HUES64 (cell line): ENCODE data around the gene MIA2. TPM values are rescaled to one million over a fixed set of nuclear protein-coding genes. Genes with fewer than 3 reads are reported as not detected.
"Not testable (repeated sequence)": the region's sequence is repeated elsewhere in the genome, so short reads cannot be mapped to it uniquely, and the experiment has no call there.

Source experiments
- H3K27ac ChIP-seq: 2 replicates; pipeline ENCODE4 v1.7.0; 2013; ENCODE audit warnings: low read depth, low read length, inconsistent platforms
- H3K27me3 ChIP-seq: 2 replicates; pipeline ENCODE4 v1.6.1; 2013; ENCODE audit warnings: mild to moderate bottlenecking, low read length; ENCODE audit not compliant: insufficient read depth
- H3K36me3 ChIP-seq: 2 replicates; pipeline ENCODE4 v1.6.1; 2013; ENCODE audit warnings: mild to moderate bottlenecking, low read length; ENCODE audit not compliant: insufficient read depth
- H3K4me1 ChIP-seq: 2 replicates; pipeline ENCODE4 v1.6.1; 2013; ENCODE audit warnings: mild to moderate bottlenecking, low read length, moderate library complexity; ENCODE audit not compliant: insufficient read depth
- H3K4me3 ChIP-seq: 2 replicates; pipeline ENCODE4 v1.5.1; 2013; ENCODE audit warnings: mild to moderate bottlenecking, low read length, moderate library complexity
- H3K9ac ChIP-seq: 2 replicates; pipeline ENCODE4 v1.6.1; 2013; ENCODE audit warnings: mild to moderate bottlenecking, low read depth, low read length
- H3K9me3 ChIP-seq: 2 replicates; pipeline ENCODE4 v1.6.1; 2013; ENCODE audit warnings: low read depth, low read length; ENCODE audit not compliant: insufficient read depth
- WGBS: fragments of 150-250, 120-280 bp; methylation state at CpG from one replicate; pipeline ENCODE4 v1.1.7; 2013; ENCODE audit warnings: missing lambda C conversion rate; 5-methylcytosine and 5-hydroxymethylcytosine counted together
- polyA plus RNA-seq, 2 experiments: library from polyadenylated mRNA; stranded (reverse); fragments of 50-300 nt; gene quantifications; one replicate each; pipeline ENCODE4 v1.2.3, GENCODE V29; 2013

Gene MIA2
- 10.5 TPM for polyA plus RNA-seq (2013, experiment 1 of 2)
- polyA plus RNA-seq (2013, experiment 2 of 2), result 13.5 TPM

- Histone ChIP-seq H3K4me1 (no peaks in the 10 kb centered on the region), H3K27me3 (no peaks in the 10 kb centered on the region), H3K4me3 (no peak within 1 kb of the TSS), H3K9ac (no peak within 1 kb of the TSS), H3K9me3 (no peaks in the 10 kb centered on the region), H3K27ac (no peak within 1 kb of the TSS), H3K36me3 (no peaks in the 10 kb centered on the region)
- 91% methylated on average over 7 of the region's 7 CpGs for WGBS
Observed at GRCh38 chr14:39233680-39234326, at the start of gene MIA2. Gene MIA2, plus strand, starts transcription at chr14:39233915. Its CDS starts 200 bp downstream, at chr14:39234115.

- H3K36me3 ChIP-seq, result peaks cover 59% of the 10 kb centered on the region
- peaks cover 14% of the 10 kb centered on the region for H3K4me1 ChIP-seq
- H3K4me3 ChIP-seq, result no peak overlapping the region
- no peaks in the 10 kb centered on the region for H3K9me3 ChIP-seq
- H3K27ac ChIP-seq, result no peak overlapping the region
- H3K9ac ChIP-seq, result no peak overlapping the region
- 96% methylated on average over 4 of the region's 4 CpGs for WGBS
- H3K27me3 ChIP-seq, result no peaks in the 10 kb centered on the region
Observed at GRCh38 chr14:39184628-39185255, 49.0 kb upstream of the MIA2 start.

- Histone ChIP-seq H3K9ac (no peak overlapping the region), H3K27ac (no peak overlapping the region), H3K9me3 (no peaks in the 10 kb centered on the region), H3K4me1 (peaks cover 14% of the 10 kb centered on the region), H3K27me3 (no peaks in the 10 kb centered on the region), H3K4me3 (no peak overlapping the region), H3K36me3 (peaks cover 52% of the 10 kb centered on the region)
- WGBS, result 95% methylated on average over 4 of the region's 5 CpGs
Observed at GRCh38 chr14:39185256-39186049, 48.3 kb upstream of the MIA2 start.

GRCh38 chr14:39186941-39187525 is 46.7 kb upstream of the MIA2 start:
- no peaks in the 10 kb centered on the region for H3K9me3 ChIP-seq
- 85% methylated on average over 4 of the region's 4 CpGs for WGBS

GRCh38 chr14:39203659-39204606 is 29.8 kb upstream of the MIA2 start:
- Histone ChIP-seq H3K9me3 (no peaks in the 10 kb centered on the region), H3K4me1 (peaks cover 15% of the 10 kb centered on the region; the same call in 1 of the 2 replicates), H3K9ac (peak overlapping the region; percentile 42; the same call in 1 of the 2 replicates), H3K27ac (peak overlapping the region; percentile 90), H3K36me3 (no peaks in the 10 kb centered on the region), H3K27me3 (no peaks in the 10 kb centered on the region), H3K4me3 (no peak overlapping the region)
- WGBS, result 46% methylated on average over 5 of the region's 5 CpGs

More at GRCh38 chr14:39186941-39187525, 46.7 kb upstream of the MIA2 start:
- no peak overlapping the region for H3K9ac ChIP-seq
- H3K27ac ChIP-seq, result peak overlapping the region; percentile 37; the same call in 1 of the 2 replicates
- no peaks in the 10 kb centered on the region for H3K27me3 ChIP-seq
- H3K4me1 ChIP-seq, result peaks cover 14% of the 10 kb centered on the region
- peaks cover 36% of the 10 kb centered on the region for H3K36me3 ChIP-seq
- H3K4me3 ChIP-seq, result no peak overlapping the region

GRCh38 chr14:39207430-39207829 is 26.3 kb upstream of the MIA2 start:
- not testable (repeated sequence) for H3K27me3 ChIP-seq, H3K36me3 ChIP-seq, H3K9ac ChIP-seq, H3K4me3 ChIP-seq, H3K27ac ChIP-seq, H3K9me3 ChIP-seq
- 84% methylated on average over 2 of the region's 2 CpGs for WGBS
- H3K4me1 ChIP-seq, result peaks cover 18% of the 10 kb centered on the region

- Histone ChIP-seq H3K27ac (no peak overlapping the region), H3K4me1 (peaks cover 3% of the 10 kb centered on the region; the same call in 1 of the 2 replicates), H3K9ac (no peak overlapping the region), H3K36me3 (no peaks in the 10 kb centered on the region), H3K4me3 (no peak overlapping the region), H3K27me3 (no peaks in the 10 kb centered on the region), H3K9me3 (no peaks in the 10 kb centered on the region)
- 94% methylated on average over 15 of the region's 15 CpGs for WGBS
Observed at GRCh38 chr14:39211109-39211741, 22.5 kb upstream of the MIA2 start.

GRCh38 chr14:39212034-39212433 is 21.7 kb upstream of the MIA2 start:
- no peaks in the 10 kb centered on the region for H3K9me3 ChIP-seq
- 84% methylated on average over 3 of the region's 3 CpGs for WGBS
- no peaks in the 10 kb centered on the region for H3K36me3 ChIP-seq
- no peak overlapping the region for H3K27ac ChIP-seq
- H3K4me1 ChIP-seq, result peaks cover 3% of the 10 kb centered on the region; the same call in 1 of the 2 replicates
- H3K27me3 ChIP-seq, result no peaks in the 10 kb centered on the region
- no peak overlapping the region for H3K4me3 ChIP-seq
- no peak overlapping the region for H3K9ac ChIP-seq

- H3K27me3 ChIP-seq, result no peaks in the 10 kb centered on the region
- no peak overlapping the region for H3K4me3 ChIP-seq
- WGBS, result no CpG with 5 or more reads among the region's 1 CpG
- no peaks in the 10 kb centered on the region for H3K36me3 ChIP-seq
- H3K9ac ChIP-seq, result no peak overlapping the region
- H3K27ac ChIP-seq, result no peak overlapping the region
- no peaks in the 10 kb centered on the region for H3K9me3 ChIP-seq
- H3K4me1 ChIP-seq, result peaks cover 3% of the 10 kb centered on the region; the same call in 1 of the 2 replicates
Observed at GRCh38 chr14:39212693-39213092, 21.0 kb upstream of the MIA2 start.
